Esophagus muscularis mucosa (tissue), 4 donors: ENCODE data around the gene IL20. TPM values are rescaled to one million over a fixed set of nuclear protein-coding genes. Genes with fewer than 3 reads are reported as not detected.

ENCODE experiments used
- DNase-seq: peaks from one replicate; pipeline ENCODE4 v3.0.0-alpha.2; 2017; ENCODE audit errors: extremely low spot score
- H3K27ac ChIP-seq, 4 donors: fragments of 200-600 bp; sonication (generic); replicated peaks in 1 of 4; 1 replicate in 3 of 4; 2 replicates in 1 of 4; pipeline ENCODE4 v1.5.1; 2016 to 2019; ENCODE audit warnings: mild to moderate bottlenecking in 1 of 4
- H3K27me3 ChIP-seq, 4 donors: fragments of 200-600 bp; sonication (generic); one replicate each; pipeline versions ENCODE4 v1.5.1 to v1.6.0; 2016 to 2019
- H3K36me3 ChIP-seq, 4 donors: fragments of 200-600 bp; sonication (generic); one replicate each; pipeline ENCODE4 v1.5.1; 2016 to 2019
- H3K4me1 ChIP-seq, 4 donors: fragments of 200-600 bp; sonication (generic); one replicate each; pipeline ENCODE4 v1.5.1; 2016 to 2019
- H3K4me3 ChIP-seq, 4 donors: fragments of 200-600 bp; sonication (generic); 1 replicate in 2 of 4; 2 replicates in 2 of 4; pipeline ENCODE4 v1.5.1; 2016 to 2019; ENCODE audit warnings: mild to moderate bottlenecking in 4 of 4, moderate library complexity in 1 of 4
- H3K9me3 ChIP-seq, 4 donors: fragments of 200-600 bp; sonication (generic); 1 replicate in 3 of 4; 2 replicates in 1 of 4; pipeline ENCODE4 v1.5.1; 2016 to 2019
- CTCF ChIP-seq, 3 experiments: fragments of 200-600 bp in 2 of 3; fragments of 450-650 bp in 1 of 3; sonication (generic) in 2 of 3; IDR thresholded peaks; one replicate each; pipeline ENCODE4 v1.5.1; 2017 to 2019; ENCODE audit warnings: antibody characterized with exemption in 3 of 3, mild to moderate bottlenecking in 2 of 3, moderate library complexity in 1 of 3
- EP300 ChIP-seq: sonication (generic); formaldehyde crosslinking; IDR thresholded peaks from one replicate; pipeline ENCODE4 v1.6.1; 2017; ENCODE audit warnings: antibody characterized with exemption
- POLR2A ChIP-seq: fragments of 450-650 bp; IDR thresholded peaks from one replicate; pipeline ENCODE4 v1.6.1; 2017; ENCODE audit warnings: antibody characterized with exemption, moderate library complexity, mild to moderate bottlenecking, low read depth
- POLR2AphosphoS5 ChIP-seq, 2 donors: sonication (generic); formaldehyde crosslinking; IDR thresholded peaks; one replicate each; pipeline ENCODE4 v1.6.1; 2017; ENCODE audit warnings: antibody characterized with exemption in 2 of 2
- WGBS: methylation state at CpG from one replicate; pipeline ENCODE4 v1.1.5; 2018; 5-methylcytosine and 5-hydroxymethylcytosine counted together
- intact Hi-C: fragments of 100-400 bp; cut with DNase I; formaldehyde crosslinking; loops from one replicate; pipeline ENCODE4 v1.15.1; 2023
- total RNA-seq, 4 donors: library from RNA; depleted of rRNA; stranded (reverse); fragments of >200 nt; gene quantifications; one replicate each; pipeline versions ENCODE4 v1.1.0 to v1.2.1, GENCODE V29; 2016

The IL20 gene
- total RNA-seq, 4 donors from 2014 or later = not detected

DNA sequence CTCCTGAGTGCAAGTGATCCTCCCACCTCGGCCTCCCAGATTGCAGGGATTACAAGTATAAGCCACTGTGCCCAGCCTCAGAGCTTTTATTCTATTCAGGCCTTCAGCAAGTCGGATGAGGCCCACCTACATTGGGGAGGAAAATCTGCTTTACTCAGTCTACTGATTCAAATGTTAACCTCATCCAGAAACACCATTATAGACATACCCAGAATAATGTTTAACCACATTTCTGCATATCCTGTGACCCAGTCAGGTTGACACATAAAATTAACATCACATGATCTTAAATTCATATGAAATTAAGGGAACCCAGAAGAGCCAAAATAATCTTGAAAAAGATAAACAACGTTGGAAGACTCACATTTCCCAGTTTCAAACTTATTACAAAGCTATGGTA, 14.9 kb downstream of the IL20 start:
- no peaks in the 10 kb centered on the region for H3K36me3 ChIP-seq
- H3K9me3 ChIP-seq = peaks cover 0 to 22% (median 8%) of the 10 kb centered on the region in 4 donors
- H3K27ac ChIP-seq = no peak overlapping the region
- H3K4me3 ChIP-seq = no peak overlapping the region
- WGBS = 93% methylated on average over 3 of the region's 3 CpGs
- H3K4me1 ChIP-seq = no peaks in the 10 kb centered on the region
- DNase-seq = peak; percentile 60
- intact Hi-C loops = no loop called here
- no peak for TF ChIP-seq CTCF (IDR thresholded peaks at IDR 0.05)
- TF ChIP-seq EP300 = no peak
- TF ChIP-seq POLR2AphosphoS5 (IDR thresholded peaks at IDR 0.05) = no peak
- TF ChIP-seq POLR2A = no peak
- peaks cover 0 to 7% (median 0%) of the 10 kb centered on the region in 4 donors for H3K27me3 ChIP-seq

GRCh38 chr1:206882555-206882954, 17.1 kb downstream of the IL20 start:
- DNase-seq = no peak
- intact Hi-C loops = no loop called here
- Histone ChIP-seq H3K4me1 (no peaks in the 10 kb centered on the region), H3K4me3 (no peak overlapping the region), H3K27ac (no peak overlapping the region), H3K27me3 (peaks cover 0 to 12% (median 0%) of the 10 kb centered on the region in 4 donors), H3K9me3 (peaks cover 0 to 13% (median 6%) of the 10 kb centered on the region in 4 donors), H3K36me3 (no peaks in the 10 kb centered on the region)
- TF ChIP-seq EP300 = no peak
- TF ChIP-seq POLR2AphosphoS5 (IDR thresholded peaks at IDR 0.05) = no peak
- no peak for TF ChIP-seq POLR2A
- no peak for TF ChIP-seq CTCF (IDR thresholded peaks at IDR 0.05)
- 78% methylated on average over 3 of the region's 3 CpGs for WGBS

- TF ChIP-seq EP300 (no peak), CTCF (IDR thresholded peaks at IDR 0.05) (no peak), POLR2A (no peak), POLR2AphosphoS5 (IDR thresholded peaks at IDR 0.05) (no peak)
- 100% methylated on average over 1 of the region's 1 CpG for WGBS
- no peak overlapping the region for H3K4me3 ChIP-seq
- H3K27me3 ChIP-seq = peaks cover 0 to 16% (median 0%) of the 10 kb centered on the region in 4 donors
- H3K36me3 ChIP-seq = no peaks in the 10 kb centered on the region
- intact Hi-C loops = no loop called here
- H3K4me1 ChIP-seq = no peaks in the 10 kb centered on the region
- peaks cover 0 to 9% (median 3%) of the 10 kb centered on the region in 4 donors for H3K9me3 ChIP-seq
- H3K27ac ChIP-seq = no peak overlapping the region
- DNase-seq = no peak
Observed at GRCh38 chr1:206883160-206883559, 17.7 kb downstream of the IL20 start.

DNA sequence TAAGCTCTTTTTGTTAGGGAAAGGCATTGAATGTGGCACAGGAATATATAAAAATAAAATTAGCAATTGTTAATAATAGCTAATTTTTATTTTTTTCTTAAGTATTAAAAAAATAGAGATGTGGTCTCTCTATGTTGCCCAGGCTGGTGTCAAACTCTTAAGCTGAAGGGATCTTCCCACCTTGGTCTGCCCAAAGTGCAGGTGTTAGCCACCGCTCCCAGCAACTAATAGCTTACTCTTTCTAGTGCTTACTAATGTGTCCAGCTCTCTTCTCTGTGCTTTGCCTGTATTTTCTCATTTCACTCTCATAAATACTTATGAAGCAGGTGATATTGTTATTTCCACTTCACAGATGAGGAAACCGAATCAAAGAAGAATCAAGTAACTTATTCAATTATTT, 18.5 kb downstream of the IL20 start:
- WGBS = 100% methylated on average over 2 of the region's 2 CpGs
- TF ChIP-seq POLR2AphosphoS5 (IDR thresholded peaks at IDR 0.05) = no peak
- no peaks in the 10 kb centered on the region for H3K4me1 ChIP-seq

DNA sequence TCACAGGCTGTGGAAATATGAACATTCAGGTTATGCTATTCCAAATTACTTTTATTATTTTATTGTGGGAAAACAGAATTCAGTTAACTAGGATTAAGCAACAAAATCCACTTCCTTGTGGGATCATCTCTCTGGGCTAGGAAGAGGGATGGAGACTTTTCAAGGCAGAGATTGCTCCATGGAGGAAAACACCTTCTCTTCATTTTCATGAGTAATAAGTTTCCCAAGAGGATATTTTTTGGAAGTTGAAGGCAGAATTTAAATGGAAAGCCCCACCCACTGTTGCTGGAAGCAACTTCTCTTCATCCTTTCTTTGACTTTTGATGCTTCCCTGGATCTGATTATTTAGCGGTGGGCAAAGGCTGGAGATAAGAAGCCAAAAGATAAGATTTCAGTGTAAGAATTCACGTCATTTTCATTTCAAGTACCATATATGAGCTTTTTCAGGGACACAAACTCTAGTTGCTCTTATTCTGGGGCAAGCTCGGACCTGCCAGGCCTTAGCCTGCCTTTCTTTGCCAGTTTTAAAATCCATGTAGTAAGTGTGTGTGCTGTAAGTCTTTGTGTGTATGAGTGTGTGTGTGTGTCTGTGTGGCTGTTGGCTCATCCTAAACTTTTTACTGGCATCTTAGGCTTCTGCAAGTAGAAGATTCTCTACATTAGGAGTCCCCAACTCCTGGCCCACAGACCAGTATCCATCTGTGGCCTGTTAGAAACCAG, 20.1 kb downstream of the IL20 start:
- WGBS = 83% methylated on average over 3 of the region's 3 CpGs
- TF ChIP-seq CTCF (IDR thresholded peaks at IDR 0.05) (no peak), POLR2A (no peak), EP300 (no peak), POLR2AphosphoS5 (IDR thresholded peaks at IDR 0.05) (no peak)
- Histone ChIP-seq H3K27ac (no peak overlapping the region), H3K9me3 (no peaks in the 10 kb centered on the region), H3K27me3 (peaks cover 0 to 23% (median 0%) of the 10 kb centered on the region in 4 donors), H3K4me3 (no peak overlapping the region), H3K36me3 (no peaks in the 10 kb centered on the region), H3K4me1 (no peaks in the 10 kb centered on the region)
- intact Hi-C loops = no loop called here
- no peak for DNase-seq

More for the DNA sequence above, 18.5 kb downstream of the IL20 start:
- H3K9me3 ChIP-seq = peaks cover 0 to 2% (median 0%) of the 10 kb centered on the region in 4 donors
- intact Hi-C loops = no loop called here
- H3K36me3 ChIP-seq = no peaks in the 10 kb centered on the region
- DNase-seq = no peak
- H3K27ac ChIP-seq = no peak overlapping the region
- peaks cover 0 to 16% (median 0%) of the 10 kb centered on the region in 4 donors for H3K27me3 ChIP-seq
- H3K4me3 ChIP-seq = no peak overlapping the region
